ENCODE measurements around the gene SCN4B. TPM values are rescaled to one million over a fixed set of nuclear protein-coding genes. Genes with fewer than 3 reads are reported as not detected.

Gene SCN4B
- total and polyA plus RNA-seq, 2 donors (not counting 3 experiments of a cell fraction or from before 2014, with no cell fraction given): 0.06 to 0.13 TPM

GRCh38 chr11:118090545-118091162 is 62.0 kb downstream of the SCN4B start:
- H2AFZ ChIP-seq (ENCODE audit: low read depth, low read length): no peak overlapping the region
- FAIRE-seq: no peak
- H3K27ac ChIP-seq (ENCODE audit: insufficient read depth, low read depth, low read length): no peak overlapping the region
- H4K20me1 ChIP-seq (replicated peaks; ENCODE audit: control insufficient read depth, extremely low read depth, insufficient read depth, low read length): no peaks in the 10 kb centered on the region
- dilution Hi-C loops (cut with MboI; ENCODE audit: extremely low pct_ligation_motif_present, low sequenced_read_pairs) (no loop called here), intact Hi-C loops (cut with micrococcal nuclease) (no loop called here)
- no peak overlapping the region for H3K9ac ChIP-seq (replicated peaks; ENCODE audit: extremely low read depth, insufficient read depth, low read length)
- no TSS peak for BruUV-seq (replicated peaks)
- no peak for DNase-seq (ENCODE audit: low read depth, low spot score)
- H3K79me2 ChIP-seq (ENCODE audit: control insufficient read depth, insufficient read depth, low read length): no peaks in the 10 kb centered on the region
- no peak overlapping the region for H3K4me3 ChIP-seq (replicated peaks in 1 of 3; ENCODE audit: insufficient read depth in 1 of 3, low read depth in 1 of 3, low read length in 3 of 3)
- H3K4me2 ChIP-seq (ENCODE audit: insufficient read depth, low read length): no peak overlapping the region
- H3K36me3 ChIP-seq (ENCODE audit: control insufficient read depth in 2 of 2, extremely low read depth in 1 of 2, insufficient read depth in 2 of 2, low read length in 2 of 2): no peaks in the 10 kb centered on the region
- no peak for TF ChIP-seq POLR2AphosphoS5 (IDR thresholded peaks at IDR 0.05; ENCODE audit: insufficient read depth, low read depth, low read length)
- H3K9me1 ChIP-seq (replicated peaks; ENCODE audit: control insufficient read depth, extremely low read depth, insufficient read depth, low read length): no peaks in the 10 kb centered on the region
- ChIA-PET CTCF (interaction anchor here (1.5 to 1.8 kb wide), 2 partner anchors 12 to 664 kb away, joined by 4 to 5 read pairs; no protein-coding TSS in a partner anchor), POLR2A (no interaction called here)
- H3K4me1 ChIP-seq (ENCODE audit: control insufficient read depth, extremely low read depth, insufficient read depth, low read length): peaks cover 8% of the 10 kb centered on the region
- H3K27me3 ChIP-seq (ENCODE audit: control insufficient read depth in 2 of 2, insufficient read depth in 2 of 2, low read length in 2 of 2): peaks cover 0 to 3% of the 10 kb centered on the region in 2 experiments
- H3K9me3 ChIP-seq (replicated peaks; ENCODE audit: control insufficient read depth, insufficient read depth, low read length): no peaks in the 10 kb centered on the region

- no peaks in the 10 kb centered on the region for H3K79me2 ChIP-seq (ENCODE audit: control insufficient read depth, insufficient read depth, low read length)
- intact Hi-C loops (cut with micrococcal nuclease): no loop called here
- peaks cover 8% of the 10 kb centered on the region for H3K4me1 ChIP-seq (ENCODE audit: control insufficient read depth, extremely low read depth, insufficient read depth, low read length)
- no peaks in the 10 kb centered on the region for H3K9me3 ChIP-seq (replicated peaks; ENCODE audit: control insufficient read depth, insufficient read depth, low read length)
- FAIRE-seq (peak; percentile 83), DNase-seq (ENCODE audit: low read depth, low spot score) (peak; percentile 75)
- no peaks in the 10 kb centered on the region for H4K20me1 ChIP-seq (replicated peaks; ENCODE audit: control insufficient read depth, extremely low read depth, insufficient read depth, low read length)
- H3K27me3 ChIP-seq (ENCODE audit: control insufficient read depth in 2 of 2, insufficient read depth in 2 of 2, low read length in 2 of 2): no peaks in the 10 kb centered on the region
- no peak overlapping the region for H3K4me2 ChIP-seq (ENCODE audit: insufficient read depth, low read length)
- H3K4me3 ChIP-seq (replicated peaks in 1 of 3; ENCODE audit: insufficient read depth in 1 of 3, low read depth in 1 of 3, low read length in 3 of 3): no peak overlapping the region
- no peak overlapping the region for H3K27ac ChIP-seq (ENCODE audit: insufficient read depth, low read depth, low read length)
- no peak overlapping the region for H3K9ac ChIP-seq (replicated peaks; ENCODE audit: extremely low read depth, insufficient read depth, low read length)
- dilution Hi-C loops (cut with MboI; ENCODE audit: extremely low pct_ligation_motif_present, low sequenced_read_pairs): no loop called here
- CTCF ChIA-PET: interaction anchor here (0.9 to 1.0 kb wide), 2 partner anchors 12 to 35 kb away, joined by 3 to 4 read pairs; partner anchors contain the start of gene TMPRSS4
- peak; percentile 8 for TF ChIP-seq FOS (IDR thresholded peaks at IDR 0.05; ENCODE audit: borderline replicate concordance, insufficient read depth, low read length)
- TF ChIP-seq CTCF (IDR thresholded peaks at IDR 0.05; ENCODE audit: extremely low read depth in 1 of 2, insufficient read depth in 1 of 2, low read depth in 1 of 2, low read length in 2 of 2): no peak
- TF ChIP-seq POLR2AphosphoS5 (IDR thresholded peaks at IDR 0.05; ENCODE audit: insufficient read depth, low read depth, low read length): peak; percentile 45
- no peak for TF ChIP-seq GATA2 (IDR thresholded peaks at IDR 0.05; ENCODE audit: insufficient read depth, insufficient read length, low read depth, low read length)
- no TSS peak for BruUV-seq (replicated peaks)
- H2AFZ ChIP-seq (ENCODE audit: low read depth, low read length): no peak overlapping the region
- POLR2A ChIA-PET: no interaction called here
- H3K9me1 ChIP-seq (replicated peaks; ENCODE audit: control insufficient read depth, extremely low read depth, insufficient read depth, low read length): no peaks in the 10 kb centered on the region
- H3K36me3 ChIP-seq (ENCODE audit: control insufficient read depth in 2 of 2, extremely low read depth in 1 of 2, insufficient read depth in 2 of 2, low read length in 2 of 2): no peaks in the 10 kb centered on the region
Measured at GRCh38 chr11:118088531-118088930, 64.1 kb downstream of the SCN4B start.
